Ammon's horn (tissue), 1 donor: ENCODE measurements around the gene CALD1.

Experiments
- DNase-seq: peaks from one replicate; pipeline ENCODE4 v3.0.0-alpha.2; 2016; ENCODE audit warnings: low spot score

The CALD1 gene

DNA sequence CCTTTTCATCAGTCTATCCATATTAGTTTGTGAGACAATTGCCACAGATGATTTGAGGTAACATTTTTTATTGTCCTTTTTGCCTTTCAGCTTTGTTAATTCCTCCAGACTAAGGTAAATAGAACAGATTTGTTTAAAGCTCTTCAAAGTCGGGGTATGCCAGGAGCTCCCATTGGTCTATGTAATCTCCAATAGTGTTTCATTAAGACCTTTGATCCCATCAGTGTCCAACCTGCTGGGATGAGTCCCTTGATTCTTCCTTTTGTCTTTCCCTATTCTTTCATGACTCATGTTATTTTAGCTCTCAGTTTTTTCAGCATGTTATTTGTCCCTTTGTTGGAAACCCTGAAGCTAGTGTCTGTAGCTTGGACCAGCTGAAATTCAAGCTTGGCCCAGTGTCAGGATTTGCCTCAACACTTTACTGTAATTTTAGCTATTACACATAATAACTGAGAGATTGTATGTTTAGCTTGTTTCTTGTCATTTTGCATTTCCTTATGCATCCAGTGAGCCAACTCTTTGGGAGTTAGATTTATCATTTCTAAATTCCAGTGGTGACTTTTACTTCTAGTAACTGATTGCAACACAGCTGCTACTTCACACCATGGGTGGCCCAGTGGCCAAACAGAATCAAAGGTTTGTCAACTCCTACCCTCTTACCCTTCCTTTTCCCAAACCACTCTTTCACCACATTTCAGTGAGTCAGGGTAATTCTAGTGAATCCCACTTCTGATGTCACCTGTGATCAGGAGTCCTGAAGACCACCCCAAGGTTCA lies 222.1 kb downstream of the CALD1 start:
- DNase-seq = no peak

DNA sequence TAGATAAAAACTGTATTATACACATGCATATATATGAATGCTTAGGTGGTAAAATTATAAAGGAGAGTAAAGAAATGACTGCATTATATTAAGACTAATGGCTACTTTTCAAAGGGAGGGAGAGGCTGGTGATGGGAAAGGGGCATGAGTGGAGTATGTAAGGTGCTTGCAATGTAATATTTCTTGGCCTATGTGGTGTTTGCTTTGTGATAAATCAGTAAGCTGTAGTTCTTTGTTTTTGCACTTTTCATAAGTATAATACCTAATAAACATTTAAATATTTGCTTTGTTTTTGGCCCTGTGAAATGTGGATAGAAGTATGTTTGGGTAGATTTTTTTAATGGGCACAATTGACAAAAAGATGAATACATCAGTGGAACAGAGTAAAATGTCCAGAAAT lies 232.8 kb downstream of the CALD1 start:
- DNase-seq = no peak
